ENCODE data around the gene ADIPOR2. TPM values are rescaled to one million over a fixed set of nuclear protein-coding genes. Genes with fewer than 3 reads are reported as not detected.

ADIPOR2 gene
- total RNA-seq, 1 donor from 2014 or later = 32.5 TPM

DNA sequence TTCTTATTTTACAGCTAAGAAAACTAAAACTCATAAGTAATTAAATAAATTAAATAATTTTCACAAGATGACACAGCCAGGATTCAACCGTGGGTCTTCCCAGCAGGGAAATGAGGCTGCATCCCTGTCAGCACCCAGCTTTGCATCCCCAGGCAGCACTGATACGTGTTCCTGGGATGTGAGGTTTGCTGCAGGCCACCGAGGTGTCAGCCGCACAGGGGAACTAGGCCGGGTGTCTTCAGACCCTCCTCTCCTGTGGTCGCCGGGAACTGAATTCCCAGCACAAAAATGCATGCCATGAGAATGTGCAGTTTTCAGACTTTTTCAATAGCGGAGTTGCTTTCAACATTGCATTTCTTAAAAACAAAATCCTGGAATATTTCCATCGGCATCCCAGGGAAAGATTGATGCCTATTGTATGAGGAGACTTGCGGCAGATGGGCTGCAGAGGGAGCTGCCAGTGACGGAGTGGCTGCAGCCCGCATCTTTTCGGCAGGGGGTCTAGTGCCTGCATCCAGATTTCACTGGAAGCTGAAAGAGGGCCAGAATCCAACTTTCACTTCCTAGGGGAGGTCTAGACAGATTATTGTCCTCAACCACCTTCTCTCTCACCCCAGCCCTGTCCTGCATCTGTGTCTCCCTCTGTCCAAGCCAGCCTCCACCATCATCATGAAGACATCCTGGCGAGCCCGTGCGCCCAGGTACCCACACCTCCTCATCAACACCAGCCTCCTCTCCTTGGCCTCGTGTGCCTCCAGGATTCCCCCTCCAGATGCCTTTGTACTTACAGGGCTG, 142.1 kb downstream of the ADIPOR2 start:
- ATAC-seq = no peak
- intact Hi-C loops (cut with micrococcal nuclease) = no loop called here
- DNase-seq = no peak

DNA sequence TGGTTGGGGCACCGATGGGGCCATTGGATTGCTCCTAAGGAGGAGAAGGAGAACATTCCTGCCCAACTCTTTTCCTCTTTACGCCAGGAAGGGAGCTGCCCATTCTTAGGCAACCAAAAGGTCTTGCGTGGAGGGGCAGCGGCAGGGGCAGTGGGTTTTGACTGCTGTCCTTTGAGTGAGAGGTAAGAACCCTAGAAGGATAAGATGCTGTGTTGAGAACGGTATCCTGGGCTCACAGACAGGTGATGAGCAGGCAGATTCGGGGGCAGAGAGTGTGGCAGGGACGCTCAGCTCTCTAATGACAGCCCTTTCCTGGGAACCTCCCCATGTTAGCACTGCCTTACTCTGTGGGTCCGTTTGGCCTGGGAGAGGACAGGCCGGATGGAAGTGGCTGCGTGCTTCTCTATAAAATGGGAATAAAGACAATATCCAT, 142.7 kb downstream of the ADIPOR2 start:
- no peak for DNase-seq
- no peak for ATAC-seq
- intact Hi-C loops (cut with micrococcal nuclease) = no loop called here

DNA sequence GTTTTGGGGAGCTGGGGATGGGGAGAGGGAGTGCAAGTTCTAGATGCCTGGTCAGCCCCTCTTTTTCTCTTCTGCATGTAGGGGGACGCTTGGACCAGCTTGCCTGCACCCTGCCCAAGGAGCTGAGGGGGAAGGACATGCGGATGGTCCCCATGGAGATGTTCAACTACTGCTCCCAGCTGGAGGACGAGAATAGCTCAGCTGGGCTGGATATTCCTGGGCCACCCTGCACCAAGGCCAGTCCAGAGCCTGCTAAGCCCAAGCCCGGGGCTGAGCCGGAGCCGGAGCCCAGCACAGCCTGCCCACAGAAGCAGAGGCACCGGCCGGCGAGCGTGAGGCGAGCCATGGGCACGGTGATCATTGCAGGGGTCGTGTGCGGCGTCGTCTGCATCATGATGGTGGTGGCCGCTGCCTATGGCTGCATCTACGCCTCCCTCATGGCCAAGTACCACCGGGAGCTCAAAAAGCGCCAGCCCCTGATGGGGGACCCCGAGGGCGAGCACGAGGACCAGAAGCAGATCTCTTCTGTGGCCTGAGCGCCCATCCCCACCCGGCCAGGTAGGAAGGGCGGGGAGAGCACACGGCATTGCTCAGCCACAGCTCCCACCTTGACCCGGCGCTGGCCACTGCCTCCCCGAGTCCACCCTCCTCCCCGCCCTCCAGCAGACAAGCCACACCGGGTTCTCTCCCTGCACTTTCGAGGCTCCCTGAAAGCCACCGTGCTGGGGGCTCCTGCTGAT, 143.5 kb downstream of the ADIPOR2 start:
- intact Hi-C loops (cut with micrococcal nuclease) = no loop called here
- ATAC-seq (no peak), DNase-seq (no peak)

DNA sequence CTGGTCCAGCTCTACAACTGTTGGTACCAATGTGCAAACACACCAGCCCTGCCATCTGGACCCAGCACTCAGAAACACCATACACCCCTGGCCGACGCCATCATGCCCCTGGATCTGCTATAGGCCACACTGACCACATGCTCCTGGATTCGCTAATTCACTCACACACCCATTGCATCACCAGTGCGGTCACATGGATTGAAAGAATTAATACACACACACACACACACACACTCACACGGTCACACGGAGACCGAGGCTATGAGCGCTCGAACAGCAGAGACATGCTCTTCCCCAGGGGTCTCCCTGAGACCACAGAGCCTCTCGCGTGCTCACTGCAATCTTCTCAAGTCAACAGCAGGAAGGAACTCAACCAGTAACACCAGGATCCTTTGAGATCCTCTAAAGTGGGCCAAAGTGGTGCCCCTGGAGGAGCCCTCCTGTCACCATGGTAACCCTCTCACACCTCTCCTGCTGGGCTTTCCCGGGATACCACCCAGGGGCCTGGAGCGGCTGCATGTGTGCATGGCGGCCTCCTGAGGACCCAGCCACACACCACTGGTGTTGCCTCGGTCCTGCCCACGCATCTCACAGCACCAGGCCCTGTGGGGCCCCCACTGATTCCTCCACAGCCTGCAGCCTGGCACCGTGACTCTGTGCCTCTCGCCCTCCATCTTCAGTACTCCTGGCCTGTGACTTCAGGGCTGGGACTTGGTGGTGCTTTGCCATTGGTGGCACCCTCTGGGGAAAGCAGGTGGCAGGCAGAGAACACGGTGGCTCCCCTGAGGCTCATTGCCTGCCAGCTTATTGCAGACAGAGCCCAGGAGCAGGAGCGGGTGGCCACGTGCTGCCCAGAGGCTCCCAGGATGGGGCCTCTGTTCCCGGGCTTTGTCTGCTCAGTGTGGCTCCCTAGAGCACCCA, 144.6 kb downstream of the ADIPOR2 start:
- intact Hi-C loops (cut with micrococcal nuclease) = no loop called here
- DNase-seq (no peak), ATAC-seq (no peak)

DNA sequence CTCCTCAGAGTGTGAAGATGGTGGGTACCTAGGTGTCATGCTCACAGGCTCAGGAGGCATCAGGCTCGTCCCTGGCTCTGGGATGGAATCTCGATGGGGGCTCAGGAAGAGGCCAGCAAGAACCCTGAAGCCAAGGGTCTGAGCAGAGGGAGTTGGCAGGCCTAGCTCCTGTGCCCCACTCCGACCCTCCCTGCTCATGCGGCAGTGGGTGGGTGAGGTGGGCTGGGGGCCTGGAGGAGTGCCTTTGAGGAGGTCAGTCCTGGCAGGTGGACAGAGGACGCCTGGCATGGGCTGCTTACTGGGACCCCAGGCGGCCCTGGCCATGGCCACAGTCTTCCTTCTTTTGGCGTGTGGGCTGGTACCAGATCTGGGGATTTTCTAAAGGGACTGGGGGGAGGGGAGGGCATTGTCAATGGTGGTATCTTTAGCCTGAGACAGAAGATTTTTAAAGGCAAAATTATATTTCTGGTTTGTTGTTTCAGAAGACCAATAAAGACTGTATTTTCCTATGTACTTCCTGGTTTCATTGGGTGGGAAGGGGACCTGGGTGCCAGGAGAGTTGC, 145.5 kb downstream of the ADIPOR2 start:
- ATAC-seq (no peak), DNase-seq (no peak)
- intact Hi-C loops (cut with micrococcal nuclease) = no loop called here

DNA sequence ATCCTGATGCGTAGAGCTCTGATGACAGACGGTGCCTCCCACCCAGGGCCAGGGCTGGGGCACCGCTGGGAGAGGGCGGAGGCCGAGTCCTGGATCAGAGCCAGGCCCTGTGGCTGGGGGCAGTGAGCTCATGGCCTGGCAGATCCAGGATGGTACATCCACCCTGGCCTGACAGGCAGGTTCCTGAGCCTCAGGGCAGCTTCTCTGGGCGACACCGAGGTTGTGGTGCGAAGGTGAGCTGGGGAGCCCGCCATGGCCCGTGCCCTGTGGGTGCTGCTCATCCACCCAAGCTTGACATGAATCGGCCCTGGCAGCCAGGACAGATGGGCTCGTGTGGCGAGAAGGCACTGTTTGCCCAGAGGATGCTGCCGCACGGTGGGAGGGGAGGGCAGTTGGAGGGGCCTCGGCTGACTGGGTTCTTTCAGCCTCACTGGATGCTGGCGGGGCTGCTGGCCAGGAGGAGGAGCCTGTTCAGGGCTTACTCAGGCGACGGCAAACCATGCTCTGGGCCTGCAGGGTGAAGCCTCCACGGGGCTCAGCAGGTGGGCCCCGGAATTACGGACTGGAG, 146.1 kb downstream of the ADIPOR2 start:
- ATAC-seq (no peak), DNase-seq (no peak)
- intact Hi-C loops (cut with micrococcal nuclease) = no loop called here

DNA sequence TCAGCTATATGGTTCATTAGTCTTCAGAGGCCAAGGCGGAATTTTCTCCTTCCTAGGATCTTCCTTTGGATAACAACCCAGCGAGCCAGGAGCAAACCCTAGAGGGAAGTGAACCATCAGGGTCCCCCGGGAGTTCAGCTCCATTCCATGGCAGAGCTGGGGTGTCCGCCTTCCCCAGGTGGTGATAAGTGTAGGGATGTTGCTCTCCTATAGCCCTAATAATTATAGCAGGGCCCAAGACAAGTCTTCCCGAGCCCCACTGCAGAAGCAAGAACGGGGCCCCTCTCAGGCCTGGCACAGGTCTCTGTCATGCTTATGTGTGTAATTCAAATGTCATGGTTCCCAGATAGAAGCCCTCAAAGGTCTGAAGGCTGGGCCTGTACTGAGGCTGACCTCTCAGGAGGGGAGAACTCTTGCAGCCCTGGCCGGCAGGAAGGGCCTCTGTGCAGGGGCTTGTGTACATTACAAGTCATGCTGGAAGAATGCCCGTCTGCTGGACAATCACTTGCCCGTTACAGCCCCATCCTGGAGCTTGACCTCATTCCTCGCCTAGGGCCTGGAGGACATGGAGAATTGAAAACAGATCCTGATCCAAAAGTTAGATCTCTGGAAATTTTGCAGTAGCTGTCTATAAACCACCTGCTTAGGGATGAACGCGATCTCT, 146.8 kb downstream of the ADIPOR2 start:
- no peak for ATAC-seq
- intact Hi-C loops (cut with micrococcal nuclease) = no loop called here
- DNase-seq = no peak

Small RNA genes within 50 kb of the gene (microRNA-seq; reads per million reads assigned to microRNA genes)
- gene MIR3649 (ENCODE audit: borderline number of aligned reads) = not detected

Other genes starting within 250 kb of the ADIPOR2 start
- gene FBXL14, start 96.5 kb upstream of the ADIPOR2 start, total RNA-seq = 7.7 TPM
- 2.4 TPM for gene WNT5B, start 61.8 kb upstream of the ADIPOR2 start, total RNA-seq
- not detected for gene LRTM2, start 129.5 kb downstream of the ADIPOR2 start, total RNA-seq
- 1.0 TPM for gene CACNA2D4, start 227.6 kb downstream of the ADIPOR2 start, total RNA-seq

Data from left ventricle myocardium superior (tissue), 1 donor.